HG02840 (cell line): ENCODE measurements around the gene MARF1.
"Not testable (repeated sequence)": the region's sequence is repeated elsewhere in the genome, so short reads cannot be mapped to it uniquely, and the experiment has no call there.

Experiments used
- ATAC-seq: cut with Tn5 transposase; IDR thresholded peaks from one replicate; pipeline ENCODE4 v1.9.1; 2021; ENCODE audit warnings: mild to moderate bottlenecking, moderate library complexity, moderate number of reproducible peaks; ENCODE audit not compliant: unreplicated experiment, low FRiP score

The MARF1 gene

GRCh38 chr16:15652293-15653001 is 9.5 kb upstream of the MARF1 start:
- ATAC-seq = no peak

GRCh38 chr16:15650698-15651171 is 7.8 kb upstream of the MARF1 start:
- peak; percentile 11 for ATAC-seq

- ATAC-seq = peak; percentile 80
Observed at GRCh38 chr16:15650019-15650697, 7.2 kb upstream of the MARF1 start, which contains the start of gene NDE1. Gene NDE1 (plus strand): TSS chr16:15650245. CDS start chr16:15664779, 14,534 bp downstream.

DNA sequence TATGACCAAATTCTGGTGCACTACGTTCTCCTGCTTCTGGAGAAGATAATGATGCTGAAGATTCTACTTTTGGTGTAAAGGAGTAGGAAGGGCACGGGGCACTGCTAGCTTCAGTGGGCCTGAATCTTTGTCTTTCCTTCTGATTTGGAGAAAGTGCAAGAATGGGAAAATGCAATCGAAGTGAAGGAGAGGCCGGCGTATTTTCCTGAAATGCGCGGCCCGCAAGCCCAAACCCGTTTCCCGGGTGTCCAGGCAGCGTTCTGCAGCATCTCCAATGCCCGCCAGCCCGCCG is 6.7 kb upstream of the MARF1 start:
- ATAC-seq = no peak

DNA sequence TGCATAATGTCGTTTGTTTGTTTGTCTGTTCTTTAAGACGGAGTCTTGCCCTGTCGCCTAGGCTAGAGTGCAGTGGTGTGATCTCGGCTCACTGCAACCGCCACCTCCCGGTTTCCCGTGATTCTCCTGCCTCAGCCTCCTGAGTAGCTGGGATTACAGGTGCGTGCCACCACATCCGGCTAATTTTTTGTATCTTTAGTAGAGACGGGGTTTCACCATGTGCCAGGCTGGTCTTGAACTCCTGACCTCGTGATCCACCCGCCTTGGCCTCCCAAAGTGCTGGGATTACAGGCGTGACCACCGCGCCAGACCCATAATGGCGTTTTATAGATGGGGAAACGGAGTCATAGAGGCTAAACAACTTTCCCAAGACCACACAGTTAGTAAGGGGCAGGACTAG is 6.4 kb upstream of the MARF1 start:
- not testable (repeated sequence) for ATAC-seq

- no peak for ATAC-seq
Observed at GRCh38 chr16:15648135-15648730, 5.3 kb upstream of the MARF1 start.

DNA sequence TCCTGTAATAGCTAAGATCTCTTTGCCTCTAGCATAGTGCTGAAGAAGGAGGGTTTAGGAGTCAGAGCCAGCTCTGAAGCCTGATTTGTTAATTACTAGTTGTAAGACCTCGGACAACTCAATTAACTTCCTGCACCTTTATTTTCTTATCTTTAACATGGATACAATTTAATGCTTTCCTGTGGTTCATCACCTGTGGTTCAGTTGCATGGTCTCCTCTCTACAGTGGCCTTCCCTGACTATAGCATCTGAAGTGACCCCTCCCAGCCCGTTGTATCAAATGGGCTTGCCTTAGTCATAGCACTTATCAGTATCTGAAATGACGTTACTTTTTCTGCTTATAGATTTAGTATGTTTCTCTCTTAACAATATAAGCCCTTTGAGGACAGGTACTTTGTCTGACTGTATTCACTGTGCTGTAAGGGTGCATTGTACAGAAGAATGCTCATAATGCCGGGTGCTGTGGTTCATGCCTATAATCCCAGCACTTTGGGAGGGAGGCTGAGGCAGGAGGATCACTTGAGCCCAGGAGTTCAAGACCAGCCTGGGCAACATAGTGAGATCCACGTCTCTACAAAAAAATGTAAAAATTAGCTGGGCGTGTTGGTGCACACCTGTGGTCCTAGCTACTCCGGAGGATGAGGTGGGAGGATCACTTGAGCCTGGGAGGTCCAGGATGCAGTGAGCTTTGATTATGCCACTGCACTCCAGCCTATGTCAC is 4.5 kb upstream of the MARF1 start:
- ATAC-seq = no peak

GRCh38 chr16:15646557-15647293 is 3.8 kb upstream of the MARF1 start:
- ATAC-seq = not testable (repeated sequence)

DNA sequence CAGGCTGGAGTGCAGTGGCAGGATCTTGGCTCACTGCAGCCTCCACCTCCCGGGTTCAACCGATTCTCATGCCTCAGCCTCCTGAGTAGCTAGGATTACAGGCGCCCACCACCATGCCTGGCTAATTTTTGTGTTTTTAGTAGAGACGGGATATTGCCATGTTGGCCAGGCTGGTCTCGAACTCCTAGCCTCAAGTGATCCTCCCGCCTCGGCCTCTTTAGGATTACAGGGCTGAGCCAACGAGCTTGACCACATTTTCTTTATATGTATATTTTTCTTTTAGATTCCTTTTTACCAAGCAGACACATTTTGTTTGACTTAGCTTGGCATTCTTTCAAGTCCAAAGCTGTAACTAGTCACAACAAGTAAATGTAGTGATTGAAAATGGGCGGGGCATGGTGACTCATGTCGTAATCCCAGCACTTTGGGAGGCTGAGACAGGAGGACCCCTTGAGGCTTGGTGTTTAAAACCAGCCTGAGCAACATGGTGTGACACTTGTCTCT is 2.1 kb upstream of the MARF1 start:
- not testable (repeated sequence) for ATAC-seq

DNA sequence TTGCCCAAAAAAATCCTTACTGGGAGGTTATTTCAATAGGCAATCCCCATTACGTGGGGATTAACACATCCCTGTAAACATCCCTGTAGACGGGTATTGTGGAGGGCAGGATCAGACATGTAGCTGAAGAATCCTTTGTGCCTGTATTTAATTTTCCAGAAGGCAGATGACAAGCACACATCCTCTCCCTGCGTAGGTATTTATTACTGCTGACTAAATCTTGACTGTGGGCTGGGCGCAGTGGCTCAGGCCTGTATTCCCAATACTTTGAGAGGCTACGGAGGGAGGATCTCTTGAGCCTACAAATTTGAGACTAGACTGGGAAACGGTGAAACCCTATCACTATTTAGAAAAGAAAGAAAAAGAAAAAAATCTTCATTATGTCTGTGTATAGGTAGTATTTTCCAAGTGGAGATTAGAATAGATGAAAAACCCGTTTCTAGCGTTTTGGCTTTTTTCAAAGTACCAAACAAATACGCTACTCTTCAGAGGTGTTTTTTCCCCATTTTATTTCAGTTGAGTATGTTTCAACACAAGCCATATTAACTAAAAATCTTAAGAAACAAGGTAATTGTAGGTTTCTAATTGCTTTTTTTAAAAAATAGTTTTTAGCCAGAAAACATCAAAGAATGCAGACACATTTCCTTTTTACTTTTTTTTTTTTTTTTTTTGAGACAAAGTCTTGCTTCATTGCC is 1.5 kb upstream of the MARF1 start:
- ATAC-seq = no peak

- no peak for ATAC-seq
Observed at GRCh38 chr16:15643946-15644250, 944 bp upstream of the MARF1 start.

GRCh38 chr16:15642557-15643047 is 352 bp downstream of the MARF1 start:
- ATAC-seq = peak; percentile 47

GRCh38 chr16:15641753-15642556 is 999 bp downstream of the MARF1 start:
- no peak for ATAC-seq

DNA sequence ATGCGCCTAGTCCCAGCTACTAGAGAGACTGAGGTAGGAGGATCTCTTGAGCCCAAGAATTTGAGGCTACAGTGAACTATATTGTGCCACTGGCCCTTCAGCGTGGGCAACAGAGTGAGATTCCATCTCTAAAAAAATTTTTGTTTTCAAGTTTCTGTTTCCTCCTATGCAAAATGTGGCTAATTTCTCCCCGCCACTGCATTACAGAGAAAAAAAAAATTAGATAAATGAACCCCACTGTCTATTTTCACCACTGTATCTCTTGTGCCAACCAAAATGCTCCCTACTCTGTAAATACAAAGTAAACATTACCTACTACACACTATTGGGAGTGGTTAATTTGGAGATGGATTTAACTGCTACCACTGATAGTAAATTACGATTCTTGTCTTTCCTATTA is 2.0 kb downstream of the MARF1 start:
- ATAC-seq = no peak

DNA sequence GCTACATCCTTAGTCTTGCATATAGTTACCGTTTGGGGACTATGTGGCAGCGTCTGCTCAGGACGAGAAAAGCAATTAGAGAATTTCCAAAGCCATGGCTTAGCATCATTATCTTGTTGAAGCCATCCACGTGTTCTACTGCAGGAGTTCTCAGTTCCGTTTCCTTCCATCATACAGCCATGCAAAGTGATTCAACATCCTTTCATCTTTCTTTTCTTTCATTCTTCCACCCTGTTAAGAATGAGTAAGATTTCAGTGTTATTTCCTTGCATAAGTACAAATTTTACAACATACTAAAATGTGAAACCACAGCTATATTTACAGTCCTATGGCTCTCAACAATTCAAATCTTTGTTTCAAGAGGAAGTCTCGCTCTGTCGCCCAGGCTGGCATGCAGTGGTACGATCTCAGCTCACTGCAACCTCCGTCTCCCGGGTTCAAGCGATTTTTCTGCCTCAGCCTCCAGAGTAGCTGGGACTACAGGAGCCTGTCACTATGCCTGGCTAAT is 3.8 kb downstream of the MARF1 start:
- no peak for ATAC-seq

DNA sequence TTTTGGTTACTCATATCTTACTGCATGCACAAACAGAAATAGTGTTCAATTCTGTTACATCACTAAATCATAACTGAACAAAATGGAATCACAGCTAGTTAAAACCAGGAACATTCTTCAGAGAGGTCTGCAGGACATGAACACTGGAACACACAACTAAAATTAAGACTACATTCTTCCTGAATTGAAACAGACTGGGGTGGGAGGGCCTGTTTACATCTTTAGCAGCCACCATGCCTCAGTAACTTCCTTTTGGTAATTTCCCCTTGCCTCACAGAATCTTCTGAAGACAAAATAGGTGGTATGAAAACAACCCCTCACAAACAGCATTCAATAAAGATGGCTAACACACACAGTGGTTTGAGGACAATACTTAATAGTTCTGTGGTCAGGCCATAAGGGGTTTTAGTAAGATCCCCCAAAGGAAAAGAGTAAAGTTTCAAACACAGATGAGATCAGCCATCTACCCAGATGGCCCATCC is 6.5 kb downstream of the MARF1 start:
- no peak for ATAC-seq

DNA sequence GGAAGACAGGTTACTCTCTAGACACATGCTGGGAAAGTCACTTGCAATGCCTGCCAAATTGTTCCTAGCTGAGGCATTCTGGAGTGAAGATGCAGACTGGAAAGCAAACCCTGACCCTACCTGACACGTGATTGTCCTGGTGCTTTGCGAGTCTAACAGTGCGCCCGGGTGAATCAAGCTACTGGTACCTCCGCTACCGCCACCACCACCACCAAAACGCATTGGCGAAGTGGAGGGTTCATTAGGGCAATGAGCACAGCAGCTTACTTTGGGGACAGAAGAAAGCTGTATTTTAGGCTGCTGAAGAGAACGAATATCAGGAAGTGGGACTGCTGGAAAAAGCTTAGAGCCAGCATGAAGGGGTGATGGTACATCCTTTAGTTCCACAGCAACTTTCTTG is 7.0 kb downstream of the MARF1 start:
- ATAC-seq = no peak

DNA sequence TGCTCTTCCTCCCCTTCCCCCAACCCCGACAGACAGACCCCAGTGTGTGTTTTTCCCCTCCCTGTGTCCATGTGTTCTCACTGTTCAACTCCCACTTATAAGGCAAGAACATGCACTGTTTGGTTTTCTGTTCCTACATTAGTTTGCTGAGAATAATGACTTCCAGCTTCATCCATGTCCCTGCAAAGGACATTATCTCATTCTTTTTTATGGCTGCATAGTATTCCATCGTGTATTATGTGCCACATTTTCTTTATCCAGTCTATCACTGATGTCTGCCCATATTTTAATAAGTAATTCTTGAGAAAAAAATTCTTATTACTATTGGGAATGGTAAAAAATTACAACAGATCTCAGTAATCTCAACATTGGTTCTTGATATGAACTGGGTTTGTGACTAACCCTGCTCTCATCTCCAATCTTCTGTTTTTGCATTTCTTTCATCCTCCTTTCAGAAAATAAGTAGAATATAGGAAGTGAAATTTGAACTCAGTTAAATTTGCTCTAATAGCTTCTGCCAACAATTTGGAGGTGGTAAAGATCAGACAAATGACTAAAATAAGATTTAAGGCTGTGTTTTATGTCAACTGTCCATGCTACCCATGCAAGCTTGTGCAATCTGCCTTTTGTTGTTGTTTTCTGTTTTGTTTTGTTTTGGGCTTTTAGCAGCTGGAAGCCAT is 11.1 kb downstream of the MARF1 start:
- ATAC-seq = no peak
